Esophagus muscularis mucosa (tissue), 4 donors: Measurements from ENCODE around the gene VEGFC. TPM values are rescaled to one million over a fixed set of nuclear protein-coding genes. Genes with fewer than 3 reads are reported as not detected.

Experiments
- DNase-seq: peaks from one replicate; pipeline ENCODE4 v3.0.0-alpha.2; 2017; ENCODE audit errors: extremely low spot score
- H3K27ac ChIP-seq, 4 donors: fragments of 200-600 bp; sonication (generic); replicated peaks in 1 of 4; 1 replicate in 3 of 4; 2 replicates in 1 of 4; pipeline ENCODE4 v1.5.1; 2016 to 2019; ENCODE audit warnings: mild to moderate bottlenecking in 1 of 4
- H3K27me3 ChIP-seq, 4 donors: fragments of 200-600 bp; sonication (generic); one replicate each; pipeline versions ENCODE4 v1.5.1 to v1.6.0; 2016 to 2019
- H3K36me3 ChIP-seq, 4 donors: fragments of 200-600 bp; sonication (generic); one replicate each; pipeline ENCODE4 v1.5.1; 2016 to 2019
- H3K4me1 ChIP-seq, 4 donors: fragments of 200-600 bp; sonication (generic); one replicate each; pipeline ENCODE4 v1.5.1; 2016 to 2019
- H3K4me3 ChIP-seq, 4 donors: fragments of 200-600 bp; sonication (generic); 1 replicate in 2 of 4; 2 replicates in 2 of 4; pipeline ENCODE4 v1.5.1; 2016 to 2019; ENCODE audit warnings: mild to moderate bottlenecking in 4 of 4, moderate library complexity in 1 of 4
- H3K9me3 ChIP-seq, 4 donors: fragments of 200-600 bp; sonication (generic); 1 replicate in 3 of 4; 2 replicates in 1 of 4; pipeline ENCODE4 v1.5.1; 2016 to 2019
- EP300 ChIP-seq: sonication (generic); formaldehyde crosslinking; IDR thresholded peaks from one replicate; pipeline ENCODE4 v1.6.1; 2017; ENCODE audit warnings: antibody characterized with exemption
- POLR2A ChIP-seq: fragments of 450-650 bp; IDR thresholded peaks from one replicate; pipeline ENCODE4 v1.6.1; 2017; ENCODE audit warnings: antibody characterized with exemption, moderate library complexity, mild to moderate bottlenecking, low read depth
- POLR2AphosphoS5 ChIP-seq, 2 donors: sonication (generic); formaldehyde crosslinking; IDR thresholded peaks; one replicate each; pipeline ENCODE4 v1.6.1; 2017; ENCODE audit warnings: antibody characterized with exemption in 2 of 2
- WGBS: methylation state at CpG from one replicate; pipeline ENCODE4 v1.1.5; 2018; 5-methylcytosine and 5-hydroxymethylcytosine counted together
- intact Hi-C: fragments of 100-400 bp; cut with DNase I; formaldehyde crosslinking; loops from one replicate; pipeline ENCODE4 v1.15.1; 2023
- total RNA-seq, 4 donors: library from RNA; depleted of rRNA; stranded (reverse); fragments of >200 nt; gene quantifications; one replicate each; pipeline versions ENCODE4 v1.1.0 to v1.2.1, GENCODE V29; 2016
- TF ChIP-seq, protein P1 (sequence below), 3 experiments: fragments of 200-600 bp in 2 of 3; fragments of 450-650 bp in 1 of 3; sonication (generic) in 2 of 3; IDR thresholded peaks; one replicate each; pipeline ENCODE4 v1.5.1; 2017 to 2019; ENCODE audit warnings: antibody characterized with exemption in 3 of 3, mild to moderate bottlenecking in 2 of 3, moderate library complexity in 1 of 3

The VEGFC gene
- total RNA-seq, 4 donors from 2014 or later = 4.2 to 10.3 (median 6.9) TPM

DNA sequence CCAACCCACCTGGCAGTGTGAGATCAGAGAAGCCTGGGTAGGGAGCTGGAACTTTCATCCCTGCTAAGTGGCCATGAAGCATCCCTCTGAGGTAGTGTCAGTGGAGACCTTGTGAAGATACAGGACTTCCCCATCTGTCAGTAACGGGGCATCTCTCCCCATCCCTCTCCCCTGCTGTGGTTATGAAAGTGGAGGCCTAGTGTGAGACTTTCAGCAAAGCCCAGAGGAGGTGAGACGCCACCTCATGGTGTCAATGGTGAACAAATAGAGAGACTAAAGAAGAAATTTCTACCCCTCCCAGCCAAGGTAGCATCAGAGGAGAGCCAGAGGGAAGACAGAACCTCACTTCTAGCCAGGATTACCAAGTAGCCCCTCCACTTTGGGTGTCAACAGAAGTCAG is 150.2 kb downstream of the VEGFC start:
- Histone ChIP-seq H3K27ac (no peak overlapping the region), H3K4me3 (no peak overlapping the region), H3K27me3 (no peaks in the 10 kb centered on the region), H3K9me3 (no peaks in the 10 kb centered on the region), H3K4me1 (no peaks in the 10 kb centered on the region), H3K36me3 (no peaks in the 10 kb centered on the region)
- DNase-seq = no peak
- 100% methylated on average over 2 of the region's 2 CpGs for WGBS
- intact Hi-C loops = no loop called here
- TF ChIP-seq POLR2AphosphoS5 (IDR thresholded peaks at IDR 0.05) (no peak), EP300 (no peak), POLR2A (no peak)
- TF ChIP-seq, protein P1, sequence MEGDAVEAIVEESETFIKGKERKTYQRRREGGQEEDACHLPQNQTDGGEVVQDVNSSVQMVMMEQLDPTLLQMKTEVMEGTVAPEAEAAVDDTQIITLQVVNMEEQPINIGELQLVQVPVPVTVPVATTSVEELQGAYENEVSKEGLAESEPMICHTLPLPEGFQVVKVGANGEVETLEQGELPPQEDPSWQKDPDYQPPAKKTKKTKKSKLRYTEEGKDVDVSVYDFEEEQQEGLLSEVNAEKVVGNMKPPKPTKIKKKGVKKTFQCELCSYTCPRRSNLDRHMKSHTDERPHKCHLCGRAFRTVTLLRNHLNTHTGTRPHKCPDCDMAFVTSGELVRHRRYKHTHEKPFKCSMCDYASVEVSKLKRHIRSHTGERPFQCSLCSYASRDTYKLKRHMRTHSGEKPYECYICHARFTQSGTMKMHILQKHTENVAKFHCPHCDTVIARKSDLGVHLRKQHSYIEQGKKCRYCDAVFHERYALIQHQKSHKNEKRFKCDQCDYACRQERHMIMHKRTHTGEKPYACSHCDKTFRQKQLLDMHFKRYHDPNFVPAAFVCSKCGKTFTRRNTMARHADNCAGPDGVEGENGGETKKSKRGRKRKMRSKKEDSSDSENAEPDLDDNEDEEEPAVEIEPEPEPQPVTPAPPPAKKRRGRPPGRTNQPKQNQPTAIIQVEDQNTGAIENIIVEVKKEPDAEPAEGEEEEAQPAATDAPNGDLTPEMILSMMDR (IDR thresholded peaks at IDR 0.05) = no peak

DNA sequence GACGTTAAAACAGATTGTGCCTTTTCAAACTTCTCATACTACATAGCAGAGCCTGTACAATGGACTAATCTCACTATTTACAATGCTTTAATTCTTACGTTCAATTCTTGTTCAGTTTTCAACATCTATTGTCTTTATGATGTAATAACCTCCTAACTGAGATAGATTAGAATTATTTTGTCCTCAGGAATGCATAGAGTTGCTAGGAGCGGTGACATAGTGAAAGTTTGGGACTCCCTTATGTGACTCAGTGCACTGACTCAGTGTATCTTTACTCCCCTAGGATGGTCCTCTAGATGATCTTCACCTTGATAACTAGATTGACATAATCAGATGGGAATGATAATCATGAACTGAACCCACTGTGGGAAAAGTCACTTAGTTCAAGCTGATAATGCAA is 151.5 kb downstream of the VEGFC start:
- intact Hi-C loops = no loop called here
- DNase-seq = no peak
- peaks cover 0 to under 1% (median 0%) of the 10 kb centered on the region in 4 donors for H3K4me1 ChIP-seq
- 86% methylated on average over 3 of the region's 3 CpGs for WGBS
- H3K4me3 ChIP-seq = no peak overlapping the region
- no peak for TF ChIP-seq POLR2AphosphoS5 (IDR thresholded peaks at IDR 0.05)
- TF ChIP-seq EP300 = no peak
- no peak for TF ChIP-seq POLR2A
- TF ChIP-seq, protein P1 (IDR thresholded peaks at IDR 0.05) = no peak
- no peak overlapping the region for H3K27ac ChIP-seq
- no peaks in the 10 kb centered on the region for H3K9me3 ChIP-seq
- no peaks in the 10 kb centered on the region for H3K36me3 ChIP-seq
- no peaks in the 10 kb centered on the region for H3K27me3 ChIP-seq

DNA sequence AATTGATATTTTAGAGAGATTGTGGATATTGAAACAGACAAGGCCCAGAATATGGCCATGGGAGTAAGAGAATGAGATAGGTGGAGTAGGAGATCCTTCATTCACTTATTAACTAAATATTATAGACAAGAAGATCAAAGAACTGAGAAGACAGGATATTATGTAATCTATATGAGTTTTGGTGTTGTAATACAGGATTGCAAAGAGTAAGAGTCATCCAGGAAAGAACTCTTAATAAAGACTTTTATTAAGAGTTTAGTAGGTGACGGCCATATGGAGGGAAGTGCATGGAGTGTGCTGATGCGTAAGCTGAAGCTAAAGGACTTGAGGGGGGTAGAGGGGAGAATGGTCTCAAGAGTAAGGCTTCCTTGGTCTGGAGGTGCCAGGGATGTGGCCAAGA is 153.7 kb downstream of the VEGFC start:
- Histone ChIP-seq H3K27me3 (no peaks in the 10 kb centered on the region), H3K27ac (no peak overlapping the region), H3K4me3 (no peak overlapping the region), H3K9me3 (no peaks in the 10 kb centered on the region), H3K4me1 (peaks cover 0 to 4% (median 0%) of the 10 kb centered on the region in 4 donors), H3K36me3 (no peaks in the 10 kb centered on the region)
- intact Hi-C loops = no loop called here
- no peak for DNase-seq
- 95% methylated on average over 2 of the region's 2 CpGs for WGBS
- TF ChIP-seq, protein P1 (IDR thresholded peaks at IDR 0.05) = no peak
- TF ChIP-seq EP300 = no peak

DNA sequence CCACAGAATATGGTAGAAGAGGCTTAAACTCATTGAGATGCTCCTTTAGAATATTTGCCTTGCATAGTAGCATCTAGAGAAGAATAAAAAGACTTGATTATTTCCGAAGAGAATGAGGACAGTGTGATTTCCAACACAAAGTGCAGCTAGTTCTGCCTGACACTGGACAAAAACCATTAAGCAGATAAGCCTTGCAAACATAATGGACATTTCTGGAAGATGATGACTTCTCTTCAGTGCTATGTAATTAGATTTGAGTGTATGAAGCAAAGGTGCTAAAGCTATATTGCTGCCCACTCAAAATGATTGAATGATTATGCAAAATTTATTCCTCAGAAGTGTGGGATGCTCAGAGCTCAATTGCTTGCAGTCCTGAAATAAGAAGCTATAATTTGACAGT is 156.4 kb downstream of the VEGFC start:
- 63% methylated on average over 1 of the region's 1 CpG for WGBS
- H3K27ac ChIP-seq = no peak overlapping the region
- intact Hi-C loops = no loop called here

More for the DNA sequence above, 156.4 kb downstream of the VEGFC start:
- DNase-seq = no peak
- Histone ChIP-seq H3K27me3 (no peaks in the 10 kb centered on the region), H3K9me3 (no peaks in the 10 kb centered on the region), H3K36me3 (no peaks in the 10 kb centered on the region), H3K4me3 (no peak overlapping the region), H3K4me1 (peaks cover 0 to 4% (median 0%) of the 10 kb centered on the region in 4 donors)
- TF ChIP-seq POLR2A (no peak), POLR2AphosphoS5 (IDR thresholded peaks at IDR 0.05) (no peak), EP300 (no peak)
- TF ChIP-seq, protein P1 (IDR thresholded peaks at IDR 0.05) = no peak
